Measurements from ENCODE around the gene NHSL2. TPM values are rescaled to one million over a fixed set of nuclear protein-coding genes. Genes with fewer than 3 reads are reported as not detected.

Gene NHSL2
- total and polyA plus RNA-seq, 2 experiments from 2014 or later, result 4.7 to 9.5 TPM

DNA sequence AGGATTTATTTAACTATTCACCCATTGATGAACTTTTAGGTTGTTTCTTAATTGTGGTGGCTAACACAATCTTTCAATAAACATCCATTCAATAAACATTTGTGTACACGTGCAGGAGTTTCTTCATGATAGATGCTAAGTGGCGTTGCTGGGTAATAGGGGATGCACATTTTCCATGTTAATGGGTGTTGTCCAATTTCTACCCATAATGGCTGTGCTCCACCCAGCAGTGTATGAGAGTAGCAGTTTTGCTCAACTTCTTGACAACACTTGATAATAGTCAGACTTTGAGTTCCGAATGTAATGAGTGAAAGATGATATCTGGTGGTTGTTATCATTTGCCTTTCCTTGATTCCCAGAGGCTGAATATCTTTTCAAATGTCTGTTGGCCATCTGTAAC lies 104.7 kb downstream of the NHSL2 start (continued):
- TF ChIP-seq, protein P1, sequence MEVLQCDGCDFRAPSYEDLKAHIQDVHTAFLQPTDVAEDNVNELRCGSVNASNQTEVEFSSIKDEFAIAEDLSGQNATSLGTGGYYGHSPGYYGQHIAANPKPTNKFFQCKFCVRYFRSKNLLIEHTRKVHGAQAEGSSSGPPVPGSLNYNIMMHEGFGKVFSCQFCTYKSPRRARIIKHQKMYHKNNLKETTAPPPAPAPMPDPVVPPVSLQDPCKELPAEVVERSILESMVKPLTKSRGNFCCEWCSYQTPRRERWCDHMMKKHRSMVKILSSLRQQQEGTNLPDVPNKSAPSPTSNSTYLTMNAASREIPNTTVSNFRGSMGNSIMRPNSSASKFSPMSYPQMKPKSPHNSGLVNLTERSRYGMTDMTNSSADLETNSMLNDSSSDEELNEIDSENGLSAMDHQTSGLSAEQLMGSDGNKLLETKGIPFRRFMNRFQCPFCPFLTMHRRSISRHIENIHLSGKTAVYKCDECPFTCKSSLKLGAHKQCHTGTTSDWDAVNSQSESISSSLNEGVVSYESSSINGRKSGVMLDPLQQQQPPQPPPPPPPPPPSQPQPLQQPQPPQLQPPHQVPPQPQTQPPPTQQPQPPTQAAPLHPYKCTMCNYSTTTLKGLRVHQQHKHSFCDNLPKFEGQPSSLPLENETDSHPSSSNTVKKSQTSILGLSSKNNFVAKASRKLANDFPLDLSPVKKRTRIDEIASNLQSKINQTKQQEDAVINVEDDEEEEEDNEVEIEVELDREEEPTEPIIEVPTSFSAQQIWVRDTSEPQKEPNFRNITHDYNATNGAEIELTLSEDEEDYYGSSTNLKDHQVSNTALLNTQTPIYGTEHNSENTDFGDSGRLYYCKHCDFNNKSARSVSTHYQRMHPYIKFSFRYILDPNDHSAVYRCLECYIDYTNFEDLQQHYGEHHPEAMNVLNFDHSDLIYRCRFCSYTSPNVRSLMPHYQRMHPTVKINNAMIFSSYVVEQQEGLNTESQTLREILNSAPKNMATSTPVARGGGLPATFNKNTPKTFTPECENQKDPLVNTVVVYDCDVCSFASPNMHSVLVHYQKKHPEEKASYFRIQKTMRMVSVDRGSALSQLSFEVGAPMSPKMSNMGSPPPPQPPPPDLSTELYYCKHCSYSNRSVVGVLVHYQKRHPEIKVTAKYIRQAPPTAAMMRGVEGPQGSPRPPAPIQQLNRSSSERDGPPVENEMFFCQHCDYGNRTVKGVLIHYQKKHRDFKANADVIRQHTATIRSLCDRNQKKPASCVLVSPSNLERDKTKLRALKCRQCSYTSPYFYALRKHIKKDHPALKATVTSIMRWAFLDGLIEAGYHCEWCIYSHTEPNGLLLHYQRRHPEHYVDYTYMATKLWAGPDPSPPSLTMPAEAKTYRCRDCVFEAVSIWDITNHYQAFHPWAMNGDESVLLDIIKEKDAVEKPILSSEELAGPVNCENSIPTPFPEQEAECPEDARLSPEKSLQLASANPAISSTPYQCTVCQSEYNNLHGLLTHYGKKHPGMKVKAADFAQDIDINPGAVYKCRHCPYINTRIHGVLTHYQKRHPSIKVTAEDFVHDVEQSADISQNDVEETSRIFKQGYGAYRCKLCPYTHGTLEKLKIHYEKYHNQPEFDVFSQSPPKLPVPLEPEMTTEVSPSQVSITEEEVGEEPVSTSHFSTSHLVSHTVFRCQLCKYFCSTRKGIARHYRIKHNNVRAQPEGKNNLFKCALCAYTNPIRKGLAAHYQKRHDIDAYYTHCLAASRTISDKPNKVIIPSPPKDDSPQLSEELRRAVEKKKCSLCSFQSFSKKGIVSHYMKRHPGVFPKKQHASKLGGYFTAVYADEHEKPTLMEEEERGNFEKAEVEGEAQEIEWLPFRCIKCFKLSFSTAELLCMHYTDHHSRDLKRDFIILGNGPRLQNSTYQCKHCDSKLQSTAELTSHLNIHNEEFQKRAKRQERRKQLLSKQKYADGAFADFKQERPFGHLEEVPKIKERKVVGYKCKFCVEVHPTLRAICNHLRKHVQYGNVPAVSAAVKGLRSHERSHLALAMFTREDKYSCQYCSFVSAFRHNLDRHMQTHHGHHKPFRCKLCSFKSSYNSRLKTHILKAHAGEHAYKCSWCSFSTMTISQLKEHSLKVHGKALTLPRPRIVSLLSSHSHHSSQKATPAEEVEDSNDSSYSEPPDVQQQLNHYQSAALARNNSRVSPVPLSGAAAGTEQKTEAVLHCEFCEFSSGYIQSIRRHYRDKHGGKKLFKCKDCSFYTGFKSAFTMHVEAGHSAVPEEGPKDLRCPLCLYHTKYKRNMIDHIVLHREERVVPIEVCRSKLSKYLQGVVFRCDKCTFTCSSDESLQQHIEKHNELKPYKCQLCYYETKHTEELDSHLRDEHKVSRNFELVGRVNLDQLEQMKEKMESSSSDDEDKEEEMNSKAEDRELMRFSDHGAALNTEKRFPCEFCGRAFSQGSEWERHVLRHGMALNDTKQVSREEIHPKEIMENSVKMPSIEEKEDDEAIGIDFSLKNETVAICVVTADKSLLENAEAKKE (CRISPR knock-in tag; IDR thresholded peaks at IDR 0.05), result no peak
- TF ChIP-seq, protein P2, sequence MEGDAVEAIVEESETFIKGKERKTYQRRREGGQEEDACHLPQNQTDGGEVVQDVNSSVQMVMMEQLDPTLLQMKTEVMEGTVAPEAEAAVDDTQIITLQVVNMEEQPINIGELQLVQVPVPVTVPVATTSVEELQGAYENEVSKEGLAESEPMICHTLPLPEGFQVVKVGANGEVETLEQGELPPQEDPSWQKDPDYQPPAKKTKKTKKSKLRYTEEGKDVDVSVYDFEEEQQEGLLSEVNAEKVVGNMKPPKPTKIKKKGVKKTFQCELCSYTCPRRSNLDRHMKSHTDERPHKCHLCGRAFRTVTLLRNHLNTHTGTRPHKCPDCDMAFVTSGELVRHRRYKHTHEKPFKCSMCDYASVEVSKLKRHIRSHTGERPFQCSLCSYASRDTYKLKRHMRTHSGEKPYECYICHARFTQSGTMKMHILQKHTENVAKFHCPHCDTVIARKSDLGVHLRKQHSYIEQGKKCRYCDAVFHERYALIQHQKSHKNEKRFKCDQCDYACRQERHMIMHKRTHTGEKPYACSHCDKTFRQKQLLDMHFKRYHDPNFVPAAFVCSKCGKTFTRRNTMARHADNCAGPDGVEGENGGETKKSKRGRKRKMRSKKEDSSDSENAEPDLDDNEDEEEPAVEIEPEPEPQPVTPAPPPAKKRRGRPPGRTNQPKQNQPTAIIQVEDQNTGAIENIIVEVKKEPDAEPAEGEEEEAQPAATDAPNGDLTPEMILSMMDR (conservative IDR thresholded peaks at IDR 0.05; ENCODE audit: low read depth in 2 of 2), result no peak

DNA sequence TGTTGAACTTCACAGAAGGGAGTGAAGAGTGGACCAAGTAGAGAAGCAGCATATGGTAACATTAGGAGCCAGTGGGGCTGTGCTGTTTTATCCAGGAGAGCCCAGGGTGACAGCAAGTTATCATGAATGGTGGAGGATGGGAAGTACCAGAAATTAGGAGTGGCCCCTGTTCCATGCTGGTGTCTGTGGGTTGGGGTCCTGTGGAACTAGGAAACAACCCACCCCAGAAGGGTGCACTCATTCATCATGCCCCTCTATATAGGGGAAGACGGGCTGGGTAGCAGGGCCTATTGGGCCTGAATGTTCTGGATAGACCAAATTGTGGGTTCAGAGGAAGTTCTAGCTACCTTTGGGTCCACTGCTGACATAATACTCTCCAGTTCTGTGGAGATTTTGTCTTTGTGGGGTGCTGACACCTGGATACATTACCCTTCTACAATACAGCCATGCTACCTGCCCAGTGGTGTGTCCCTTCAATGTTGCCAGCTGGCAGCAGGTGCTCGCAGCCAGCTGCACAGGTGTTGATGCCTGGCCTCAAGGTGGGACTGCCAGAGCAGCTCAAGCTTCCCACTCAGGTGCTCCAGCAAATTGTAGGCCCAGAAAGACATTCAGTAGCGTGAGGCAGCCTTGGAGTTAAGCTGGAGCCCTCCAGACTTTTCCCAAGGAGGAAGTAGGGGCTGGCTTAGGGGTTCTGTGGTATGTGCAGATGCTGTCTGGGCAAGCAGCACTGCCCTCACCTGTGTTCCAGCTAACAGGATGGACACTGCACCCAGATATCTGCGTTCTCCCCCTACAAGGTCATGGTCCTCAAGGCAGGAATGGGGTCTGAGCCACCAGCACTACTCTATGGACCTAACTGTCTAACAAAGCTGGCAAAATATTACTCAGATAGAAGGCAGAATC lies 106.5 kb downstream of the NHSL2 start:
- H3K4me3 Mint-ChIP-seq, result no peak overlapping the region
- peaks cover 17% of the 10 kb centered on the region for H3K27me3 Mint-ChIP-seq (ENCODE audit: insufficient read depth, low read depth, poor library complexity)
- H3K27ac Mint-ChIP-seq, result no peak overlapping the region
- H3K27me3 ChIP-seq (ENCODE audit: insufficient read depth), result peaks cover 11% of the 10 kb centered on the region
- H3K36me3 Mint-ChIP-seq (ENCODE audit: low read depth), result peaks cover 8% of the 10 kb centered on the region; the same call in 2 of the 3 replicates
- H3K4me1 Mint-ChIP-seq, result peaks cover 13% of the 10 kb centered on the region
- DNase-seq (ENCODE audit: low spot score) (no peak), ATAC-seq (no peak)
- no peak overlapping the region for H3K4me2 ChIP-seq
- H3K79me2 ChIP-seq (replicated peaks; ENCODE audit: insufficient read depth), result no peaks in the 10 kb centered on the region
- H3K4me3 ChIP-seq, result no peak overlapping the region
- no peaks in the 10 kb centered on the region; the same call in 1 of the 2 replicates for H3K4me1 ChIP-seq (ENCODE audit: insufficient read depth)
- no peaks in the 10 kb centered on the region for H3F3A ChIP-seq (replicated peaks; ENCODE audit: low read depth)
- no peaks in the 10 kb centered on the region for H3K36me3 ChIP-seq (ENCODE audit: insufficient read depth)
- H4K20me1 ChIP-seq (replicated peaks; ENCODE audit: insufficient read depth), result no peaks in the 10 kb centered on the region
- H2AFZ ChIP-seq, result no peak overlapping the region
- H3K27ac ChIP-seq (ENCODE audit: low read depth), result no peak overlapping the region
- no peaks in the 10 kb centered on the region for H3K9me2 ChIP-seq (ENCODE audit: insufficient read depth)
- no peaks in the 10 kb centered on the region for H3K9me3 Mint-ChIP-seq
- TF ChIP-seq, protein P2 (conservative IDR thresholded peaks at IDR 0.05; ENCODE audit: low read depth in 2 of 2), result no peak
- TF ChIP-seq, protein P3, sequence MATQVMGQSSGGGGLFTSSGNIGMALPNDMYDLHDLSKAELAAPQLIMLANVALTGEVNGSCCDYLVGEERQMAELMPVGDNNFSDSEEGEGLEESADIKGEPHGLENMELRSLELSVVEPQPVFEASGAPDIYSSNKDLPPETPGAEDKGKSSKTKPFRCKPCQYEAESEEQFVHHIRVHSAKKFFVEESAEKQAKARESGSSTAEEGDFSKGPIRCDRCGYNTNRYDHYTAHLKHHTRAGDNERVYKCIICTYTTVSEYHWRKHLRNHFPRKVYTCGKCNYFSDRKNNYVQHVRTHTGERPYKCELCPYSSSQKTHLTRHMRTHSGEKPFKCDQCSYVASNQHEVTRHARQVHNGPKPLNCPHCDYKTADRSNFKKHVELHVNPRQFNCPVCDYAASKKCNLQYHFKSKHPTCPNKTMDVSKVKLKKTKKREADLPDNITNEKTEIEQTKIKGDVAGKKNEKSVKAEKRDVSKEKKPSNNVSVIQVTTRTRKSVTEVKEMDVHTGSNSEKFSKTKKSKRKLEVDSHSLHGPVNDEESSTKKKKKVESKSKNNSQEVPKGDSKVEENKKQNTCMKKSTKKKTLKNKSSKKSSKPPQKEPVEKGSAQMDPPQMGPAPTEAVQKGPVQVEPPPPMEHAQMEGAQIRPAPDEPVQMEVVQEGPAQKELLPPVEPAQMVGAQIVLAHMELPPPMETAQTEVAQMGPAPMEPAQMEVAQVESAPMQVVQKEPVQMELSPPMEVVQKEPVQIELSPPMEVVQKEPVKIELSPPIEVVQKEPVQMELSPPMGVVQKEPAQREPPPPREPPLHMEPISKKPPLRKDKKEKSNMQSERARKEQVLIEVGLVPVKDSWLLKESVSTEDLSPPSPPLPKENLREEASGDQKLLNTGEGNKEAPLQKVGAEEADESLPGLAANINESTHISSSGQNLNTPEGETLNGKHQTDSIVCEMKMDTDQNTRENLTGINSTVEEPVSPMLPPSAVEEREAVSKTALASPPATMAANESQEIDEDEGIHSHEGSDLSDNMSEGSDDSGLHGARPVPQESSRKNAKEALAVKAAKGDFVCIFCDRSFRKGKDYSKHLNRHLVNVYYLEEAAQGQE (IDR thresholded peaks at IDR 0.05; ENCODE audit: unreplicated experiment), result no peak
- TF ChIP-seq, protein P4, sequence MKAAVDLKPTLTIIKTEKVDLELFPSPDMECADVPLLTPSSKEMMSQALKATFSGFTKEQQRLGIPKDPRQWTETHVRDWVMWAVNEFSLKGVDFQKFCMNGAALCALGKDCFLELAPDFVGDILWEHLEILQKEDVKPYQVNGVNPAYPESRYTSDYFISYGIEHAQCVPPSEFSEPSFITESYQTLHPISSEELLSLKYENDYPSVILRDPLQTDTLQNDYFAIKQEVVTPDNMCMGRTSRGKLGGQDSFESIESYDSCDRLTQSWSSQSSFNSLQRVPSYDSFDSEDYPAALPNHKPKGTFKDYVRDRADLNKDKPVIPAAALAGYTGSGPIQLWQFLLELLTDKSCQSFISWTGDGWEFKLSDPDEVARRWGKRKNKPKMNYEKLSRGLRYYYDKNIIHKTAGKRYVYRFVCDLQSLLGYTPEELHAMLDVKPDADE (IDR thresholded peaks at IDR 0.05), result no peak
- TF ChIP-seq EZH2 (IDR thresholded peaks at IDR 0.05; ENCODE audit: low read depth, unreplicated experiment) (no peak), EZH2phosphoT487 (IDR thresholded peaks at IDR 0.05; ENCODE audit: unreplicated experiment) (no peak), STAT1 (IDR thresholded peaks at IDR 0.05; ENCODE audit: unreplicated experiment) (no peak)

Data from GM23338 (cell line).